GM12875 (cell line): ENCODE data around the gene TTLL11.

Experiments
- H3K4me3 ChIP-seq: one replicate; pipeline ENCODE4 v1.5.1; 2011; ENCODE audit warnings: low read depth, low read length, control low read depth
- TF ChIP-seq, protein P1 (sequence below): IDR thresholded peaks from 2 replicates; pipeline ENCODE4 v1.5.1; 2011; ENCODE audit warnings: low read depth, mild to moderate bottlenecking, control low read depth, inconsistent platforms, low read length, moderate library complexity, borderline replicate concordance; ENCODE audit not compliant: insufficient read depth

The TTLL11 gene

DNA sequence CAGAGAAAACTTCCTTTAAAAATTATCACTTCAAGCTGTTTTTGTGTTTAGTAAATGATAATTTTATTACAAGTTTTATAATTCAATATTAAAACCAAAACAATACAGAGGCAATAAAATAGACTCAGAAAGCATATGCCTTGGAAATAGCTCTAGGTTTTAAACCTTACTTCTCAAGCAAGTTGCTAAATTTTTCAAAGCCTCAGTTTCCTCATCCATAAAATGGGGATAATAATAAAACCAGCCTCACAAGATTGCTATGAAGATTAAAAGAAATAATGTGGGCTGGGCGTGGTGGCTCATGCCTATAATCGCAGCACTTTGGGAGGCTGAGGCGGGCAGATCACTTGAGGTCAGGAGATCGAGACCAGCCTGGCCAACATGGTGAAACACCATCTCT is 62.8 kb downstream of the TTLL11 start:
- H3K4me3 ChIP-seq: no peak overlapping the region
- TF ChIP-seq, protein P1, sequence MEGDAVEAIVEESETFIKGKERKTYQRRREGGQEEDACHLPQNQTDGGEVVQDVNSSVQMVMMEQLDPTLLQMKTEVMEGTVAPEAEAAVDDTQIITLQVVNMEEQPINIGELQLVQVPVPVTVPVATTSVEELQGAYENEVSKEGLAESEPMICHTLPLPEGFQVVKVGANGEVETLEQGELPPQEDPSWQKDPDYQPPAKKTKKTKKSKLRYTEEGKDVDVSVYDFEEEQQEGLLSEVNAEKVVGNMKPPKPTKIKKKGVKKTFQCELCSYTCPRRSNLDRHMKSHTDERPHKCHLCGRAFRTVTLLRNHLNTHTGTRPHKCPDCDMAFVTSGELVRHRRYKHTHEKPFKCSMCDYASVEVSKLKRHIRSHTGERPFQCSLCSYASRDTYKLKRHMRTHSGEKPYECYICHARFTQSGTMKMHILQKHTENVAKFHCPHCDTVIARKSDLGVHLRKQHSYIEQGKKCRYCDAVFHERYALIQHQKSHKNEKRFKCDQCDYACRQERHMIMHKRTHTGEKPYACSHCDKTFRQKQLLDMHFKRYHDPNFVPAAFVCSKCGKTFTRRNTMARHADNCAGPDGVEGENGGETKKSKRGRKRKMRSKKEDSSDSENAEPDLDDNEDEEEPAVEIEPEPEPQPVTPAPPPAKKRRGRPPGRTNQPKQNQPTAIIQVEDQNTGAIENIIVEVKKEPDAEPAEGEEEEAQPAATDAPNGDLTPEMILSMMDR: no peak

DNA sequence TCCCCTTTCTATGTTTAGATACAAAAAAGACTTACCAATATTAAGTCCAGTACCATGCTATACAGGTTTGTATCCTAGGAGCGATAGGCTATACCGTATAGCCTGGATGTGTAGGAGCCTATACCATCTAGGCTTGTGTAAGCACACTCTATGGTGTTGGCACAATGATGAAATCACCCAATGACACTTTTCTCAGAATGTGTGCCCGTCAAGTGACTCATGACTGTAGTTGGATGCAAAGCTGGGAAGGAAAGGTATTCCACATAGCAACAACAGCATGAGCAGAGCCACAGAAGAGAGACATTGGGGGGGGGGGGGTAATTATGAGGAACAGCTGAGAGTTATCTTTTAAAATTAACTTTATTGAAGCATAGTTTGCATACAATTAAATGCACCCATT is 63.2 kb downstream of the TTLL11 start:
- TF ChIP-seq, protein P1: no peak
- H3K4me3 ChIP-seq: no peak overlapping the region

DNA sequence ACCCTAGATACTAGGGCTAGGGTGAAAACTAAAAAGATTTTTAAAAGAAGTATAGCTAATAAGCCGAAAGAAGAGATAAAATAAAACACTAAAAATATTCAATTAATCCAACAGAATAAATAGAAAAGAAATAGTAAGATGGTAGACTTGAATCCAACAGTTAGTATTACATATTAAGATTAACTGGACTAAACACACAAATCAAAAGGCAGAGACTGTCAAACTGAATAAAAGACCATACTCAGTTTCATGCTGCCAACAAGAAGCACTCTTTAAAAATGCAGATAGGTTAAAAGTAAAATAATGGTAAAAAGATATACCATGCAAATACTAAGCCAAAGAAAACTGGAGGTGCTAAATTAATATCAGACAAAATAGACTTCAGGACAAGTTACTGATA is 65.0 kb downstream of the TTLL11 start:
- no peak overlapping the region for H3K4me3 ChIP-seq
- TF ChIP-seq, protein P1: no peak

DNA sequence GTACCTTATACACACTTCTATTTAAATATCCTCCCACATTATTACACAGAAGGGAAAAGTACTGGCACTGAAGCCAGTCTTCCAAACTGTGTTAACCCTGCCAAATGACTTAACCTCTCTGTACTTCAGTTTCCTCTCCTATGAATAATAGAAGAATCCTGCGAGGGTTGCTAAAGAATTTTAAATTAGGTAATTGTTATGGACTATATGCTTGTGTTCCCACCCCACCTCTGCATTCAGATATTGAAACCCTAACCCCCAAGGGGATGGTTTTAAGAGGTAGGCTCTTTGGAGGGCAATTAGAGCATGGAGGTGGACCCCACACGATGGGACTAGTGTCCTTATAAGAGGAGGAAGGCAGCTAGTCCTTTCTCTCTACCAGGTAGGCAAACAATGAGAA is 72.7 kb downstream of the TTLL11 start:
- H3K4me3 ChIP-seq: no peak overlapping the region
- TF ChIP-seq, protein P1: no peak

DNA sequence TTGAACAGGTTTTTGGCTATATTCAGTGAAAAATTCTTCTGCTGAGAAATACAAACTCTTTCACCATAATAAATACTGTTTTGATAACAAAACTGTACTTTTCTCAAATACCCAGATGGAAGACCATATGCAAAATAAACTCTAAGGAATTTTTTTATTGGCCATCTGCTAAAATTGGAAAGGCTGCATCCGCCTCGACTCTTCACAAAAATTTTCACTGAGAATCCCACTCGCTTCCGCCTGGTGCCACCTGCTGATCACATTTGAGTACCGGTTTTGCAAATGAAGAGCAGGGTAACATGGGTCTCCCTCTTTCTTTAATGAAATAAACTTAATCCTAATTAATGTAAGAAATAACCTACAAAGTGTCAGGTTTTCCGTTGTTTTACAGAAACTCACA is 76.4 kb downstream of the TTLL11 start:
- TF ChIP-seq, protein P1: no peak
- H3K4me3 ChIP-seq: no peak overlapping the region

DNA sequence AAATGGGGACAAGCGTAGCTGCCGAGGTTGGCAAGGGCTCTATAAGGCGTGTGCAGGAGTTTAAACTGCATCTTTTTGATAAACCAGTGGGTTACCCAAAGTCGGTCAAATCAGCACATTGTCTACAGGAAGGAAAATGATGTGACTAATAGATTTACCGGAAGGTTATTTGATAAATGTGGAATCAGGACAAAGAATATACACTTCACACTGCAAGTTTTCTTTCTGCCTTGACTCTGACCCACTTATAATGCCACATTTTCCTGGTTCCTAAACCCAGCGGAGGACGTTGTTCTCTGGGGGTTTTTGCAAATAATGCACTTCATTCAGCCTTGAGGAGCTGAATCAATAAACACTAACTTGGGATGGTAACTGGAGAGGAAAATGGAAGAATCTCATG is 76.8 kb downstream of the TTLL11 start:
- TF ChIP-seq, protein P1: no peak
- no peak overlapping the region for H3K4me3 ChIP-seq

DNA sequence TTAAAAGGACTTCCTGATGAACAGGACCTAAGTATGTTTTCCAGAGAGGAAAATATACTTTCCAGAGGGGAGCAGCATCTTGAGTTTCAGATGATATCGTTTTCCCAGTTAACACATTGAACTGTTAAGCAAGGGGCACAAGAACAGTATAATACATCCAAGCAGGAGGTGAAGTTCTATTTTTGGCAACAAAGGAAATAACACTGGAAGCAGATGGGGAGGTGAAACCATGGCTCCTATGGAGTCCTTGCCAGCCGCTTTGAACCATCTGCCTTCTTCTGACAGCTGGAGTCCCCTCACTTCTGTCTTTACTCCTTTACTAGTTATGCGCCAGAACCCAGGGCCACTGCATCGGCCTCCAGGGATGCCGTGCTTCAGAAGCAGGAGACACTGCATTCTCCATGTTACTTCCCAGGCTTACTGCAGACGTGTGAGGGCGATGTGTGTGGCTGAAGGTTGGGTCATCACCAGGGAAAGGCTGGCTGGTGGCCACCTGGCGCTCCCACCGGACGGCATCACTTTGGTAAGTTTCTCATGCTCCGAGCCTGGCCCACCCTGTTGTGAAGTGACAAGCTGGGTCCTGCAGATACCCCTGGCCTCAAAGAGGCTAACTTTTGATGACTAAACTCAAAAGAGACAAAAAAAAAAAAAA is 77.8 kb downstream of the TTLL11 start:
- TF ChIP-seq, protein P1: no peak
- H3K4me3 ChIP-seq: no peak overlapping the region
